ENCODE measurements around the gene PPP1R3E. TPM values are rescaled to one million over a fixed set of nuclear protein-coding genes. Genes with fewer than 3 reads are reported as not detected.
"Not testable (repeated sequence)": the region's sequence is repeated elsewhere in the genome, so short reads cannot be mapped to it uniquely, and the experiment has no call there.

PPP1R3E gene
- total RNA-seq, 1 donor from 2014 or later, result 15.0 TPM

- Mint-ChIP-seq H3K27ac (ENCODE audit: unreplicated experiment) (no peak overlapping the region), H3K9me3 (no peaks in the 10 kb centered on the region), H3K4me1 (no peaks in the 10 kb centered on the region), H3K27me3 (ENCODE audit: low read depth) (peaks cover 6% of the 10 kb centered on the region), H3K4me3 (no peak overlapping the region), H3K36me3 (ENCODE audit: low read depth) (no peaks in the 10 kb centered on the region)
- no peak for TF ChIP-seq CTCF (conservative IDR thresholded peaks at IDR 0.05)
- DNase-seq (ENCODE audit: low read depth, low spot score), result no peak
These were observed 33.5 kb downstream of the PPP1R3E start for GRCh38 chr14:23269193-23269592.

GRCh38 chr14:23260849-23261248 is 41.8 kb downstream of the PPP1R3E start:
- not testable (repeated sequence) for H3K4me3 Mint-ChIP-seq; DNase-seq (ENCODE audit: low read depth, low spot score); H3K36me3 Mint-ChIP-seq (ENCODE audit: low read depth); H3K4me1 Mint-ChIP-seq; H3K27ac Mint-ChIP-seq (ENCODE audit: unreplicated experiment); H3K9me3 Mint-ChIP-seq
- H3K27me3 Mint-ChIP-seq (ENCODE audit: low read depth), result peaks cover 29% of the 10 kb centered on the region

GRCh38 chr14:23259426-23259825 is 43.2 kb downstream of the PPP1R3E start:
- no peak overlapping the region for H3K27ac Mint-ChIP-seq (ENCODE audit: unreplicated experiment)
- H3K9me3 Mint-ChIP-seq, result no peaks in the 10 kb centered on the region
- H3K36me3 Mint-ChIP-seq (ENCODE audit: low read depth), result no peaks in the 10 kb centered on the region
- no peak for DNase-seq (ENCODE audit: low read depth, low spot score)
- TF ChIP-seq CTCF (conservative IDR thresholded peaks at IDR 0.05), result no peak
- peaks cover 26% of the 10 kb centered on the region for H3K27me3 Mint-ChIP-seq (ENCODE audit: low read depth)
- no peak overlapping the region for H3K4me3 Mint-ChIP-seq
- no peaks in the 10 kb centered on the region for H3K4me1 Mint-ChIP-seq

- Mint-ChIP-seq H3K9me3 (no peaks in the 10 kb centered on the region), H3K27me3 (ENCODE audit: low read depth) (peaks cover 21% of the 10 kb centered on the region), H3K27ac (ENCODE audit: unreplicated experiment) (no peak overlapping the region)
These were observed 44.4 kb downstream of the PPP1R3E start for GRCh38 chr14:23258256-23258655.

GRCh38 chr14:23252420-23253333 is 50.0 kb downstream of the PPP1R3E start:
- Mint-ChIP-seq H3K36me3 (ENCODE audit: low read depth) (no peaks in the 10 kb centered on the region), H3K27ac (ENCODE audit: unreplicated experiment) (no peak overlapping the region), H3K9me3 (no peaks in the 10 kb centered on the region), H3K27me3 (ENCODE audit: low read depth) (peaks cover 11% of the 10 kb centered on the region), H3K4me1 (no peaks in the 10 kb centered on the region), H3K4me3 (no peak overlapping the region)
- no peak for DNase-seq (ENCODE audit: low read depth, low spot score)
- TF ChIP-seq CTCF (conservative IDR thresholded peaks at IDR 0.05), result no peak

More at GRCh38 chr14:23258256-23258655, 44.4 kb downstream of the PPP1R3E start:
- Mint-ChIP-seq H3K4me3 (no peak overlapping the region), H3K4me1 (no peaks in the 10 kb centered on the region), H3K36me3 (ENCODE audit: low read depth) (no peaks in the 10 kb centered on the region)
- no peak for TF ChIP-seq CTCF (conservative IDR thresholded peaks at IDR 0.05)
- no peak for DNase-seq (ENCODE audit: low read depth, low spot score)

GRCh38 chr14:23252006-23252405 is 50.7 kb downstream of the PPP1R3E start:
- DNase-seq (ENCODE audit: low read depth, low spot score), result no peak
- Mint-ChIP-seq H3K4me1 (no peaks in the 10 kb centered on the region), H3K4me3 (no peak overlapping the region), H3K27ac (ENCODE audit: unreplicated experiment) (no peak overlapping the region), H3K9me3 (no peaks in the 10 kb centered on the region), H3K36me3 (ENCODE audit: low read depth) (no peaks in the 10 kb centered on the region), H3K27me3 (ENCODE audit: low read depth) (peaks cover 11% of the 10 kb centered on the region)
- no peak for TF ChIP-seq CTCF (conservative IDR thresholded peaks at IDR 0.05)

All from neural crest cell (in vitro differentiated cells).